Mucosa of rectum (tissue), 2 donors: ENCODE data around the gene EHF.

Experiments
- H3K27ac ChIP-seq, 2 donors: one replicate each; pipeline ENCODE4 v1.7.0; 2013; ENCODE audit warnings: inconsistent platforms in 2 of 2, low read depth in 2 of 2, low read length in 2 of 2
- H3K27me3 ChIP-seq, 2 donors: one replicate each; pipeline ENCODE4 v1.7.0; 2013; ENCODE audit warnings: low read length in 2 of 2; ENCODE audit not compliant: control insufficient read depth in 2 of 2, insufficient read depth in 2 of 2
- H3K36me3 ChIP-seq, 2 donors: one replicate each; pipeline ENCODE4 v1.7.0; 2013; ENCODE audit warnings: low read length in 2 of 2; ENCODE audit not compliant: control insufficient read depth in 2 of 2, insufficient read depth in 2 of 2
- H3K4me1 ChIP-seq, 2 donors: one replicate each; pipeline ENCODE4 v1.7.0; 2013; ENCODE audit warnings: low read length in 2 of 2, mild to moderate bottlenecking in 1 of 2; ENCODE audit not compliant: control insufficient read depth in 2 of 2, insufficient read depth in 2 of 2
- H3K4me3 ChIP-seq, 2 donors: one replicate each; pipeline ENCODE4 v1.7.0; 2013; ENCODE audit warnings: low read length in 2 of 2
- H3K9ac ChIP-seq, 2 donors: one replicate each; pipeline ENCODE4 v1.7.0; 2013; ENCODE audit warnings: low read length in 2 of 2, low read depth in 1 of 2, mild to moderate bottlenecking in 1 of 2
- H3K9me3 ChIP-seq, 2 donors: one replicate each; pipeline ENCODE4 v1.7.0; 2013; ENCODE audit warnings: low read length in 2 of 2; ENCODE audit not compliant: control insufficient read depth in 2 of 2
- donor health status: healthy.
- donor health status: Normal muscosa, but diverticular disease.

The EHF gene

GRCh38 chr11:34620820-34621792, at the start of gene EHF:
TSS of gene EHF (plus strand) at chr11:34621093. CDS start at chr11:34642631, 21,538 bp downstream.
- Histone ChIP-seq H3K9ac (peak within 1 kb of the TSS; percentile 79 to 90), H3K4me3 (peak within 1 kb of the TSS; percentile 74 to 77), H3K27ac (peak within 1 kb of the TSS; percentile 90 to 92), H3K4me1 (peaks cover 18 to 20% of the 10 kb centered on the region in 2 donors), H3K36me3 (no peaks in the 10 kb centered on the region), H3K27me3 (no peaks in the 10 kb centered on the region), H3K9me3 (no peaks in the 10 kb centered on the region)

- Histone ChIP-seq H3K4me3 (no peak overlapping the region), H3K27ac (no peak overlapping the region), H3K9ac (no peak overlapping the region), H3K4me1 (no peaks in the 10 kb centered on the region), H3K36me3 (no peaks in the 10 kb centered on the region), H3K9me3 (no peaks in the 10 kb centered on the region), H3K27me3 (peaks cover 0 to 2% of the 10 kb centered on the region in 2 donors)
These were observed 47.4 kb upstream of the EHF start for GRCh38 chr11:34573537-34573936.

- H3K4me1 ChIP-seq = no peaks in the 10 kb centered on the region
- H3K27me3 ChIP-seq = peaks cover 0 to 2% of the 10 kb centered on the region in 2 donors
- no peaks in the 10 kb centered on the region for H3K9me3 ChIP-seq
- H3K4me3 ChIP-seq = no peak overlapping the region
- H3K27ac ChIP-seq = no peak overlapping the region
- no peak overlapping the region for H3K9ac ChIP-seq
- no peaks in the 10 kb centered on the region for H3K36me3 ChIP-seq
These were observed 45.6 kb upstream of the EHF start for GRCh38 chr11:34575261-34575660.

GRCh38 chr11:34575671-34576070, 45.2 kb upstream of the EHF start:
- H3K9ac ChIP-seq = no peak overlapping the region
- no peaks in the 10 kb centered on the region for H3K9me3 ChIP-seq
- H3K4me1 ChIP-seq = no peaks in the 10 kb centered on the region
- no peak overlapping the region for H3K4me3 ChIP-seq
- H3K27ac ChIP-seq = no peak overlapping the region
- H3K36me3 ChIP-seq = no peaks in the 10 kb centered on the region
- H3K27me3 ChIP-seq = no peaks in the 10 kb centered on the region

GRCh38 chr11:34576331-34576730, 44.6 kb upstream of the EHF start:
- Histone ChIP-seq H3K36me3 (no peaks in the 10 kb centered on the region), H3K9me3 (no peaks in the 10 kb centered on the region), H3K4me1 (no peaks in the 10 kb centered on the region), H3K27ac (no peak overlapping the region), H3K27me3 (no peaks in the 10 kb centered on the region), H3K9ac (no peak overlapping the region), H3K4me3 (no peak overlapping the region)

- no peak overlapping the region for H3K27ac ChIP-seq
- no peak overlapping the region for H3K4me3 ChIP-seq
- H3K9ac ChIP-seq = no peak overlapping the region
- peaks cover 0 to 12% of the 10 kb centered on the region in 2 donors for H3K4me1 ChIP-seq
- no peaks in the 10 kb centered on the region for H3K36me3 ChIP-seq
- no peaks in the 10 kb centered on the region for H3K27me3 ChIP-seq
- H3K9me3 ChIP-seq = no peaks in the 10 kb centered on the region
These were observed 37.1 kb upstream of the EHF start for GRCh38 chr11:34583818-34584217.

- Histone ChIP-seq H3K27me3 (no peaks in the 10 kb centered on the region), H3K27ac (no peak overlapping the region), H3K4me1 (peaks cover 2 to 12% of the 10 kb centered on the region in 2 donors), H3K4me3 (no peak overlapping the region), H3K36me3 (no peaks in the 10 kb centered on the region), H3K9me3 (no peaks in the 10 kb centered on the region), H3K9ac (no peak overlapping the region)
These were observed 35.6 kb upstream of the EHF start for GRCh38 chr11:34585304-34585734.

GRCh38 chr11:34585735-34586487, 35.0 kb upstream of the EHF start:
- Histone ChIP-seq H3K4me3 (peak overlapping the region; percentile 20 to 21), H3K9me3 (no peaks in the 10 kb centered on the region), H3K4me1 (peaks cover 2 to 12% of the 10 kb centered on the region in 2 donors), H3K9ac (peak overlapping the region in 1 of 2 donors; percentile 49), H3K27me3 (no peaks in the 10 kb centered on the region), H3K36me3 (no peaks in the 10 kb centered on the region), H3K27ac (peak overlapping the region in 1 of 2 donors; percentile 12)

- Histone ChIP-seq H3K9me3 (no peaks in the 10 kb centered on the region), H3K4me1 (peaks cover 2 to 12% of the 10 kb centered on the region in 2 donors), H3K4me3 (peak overlapping the region; percentile 20 to 21), H3K27ac (no peak overlapping the region), H3K36me3 (no peaks in the 10 kb centered on the region), H3K9ac (peak overlapping the region in 1 of 2 donors; percentile 27), H3K27me3 (no peaks in the 10 kb centered on the region)
These were observed 34.2 kb upstream of the EHF start for GRCh38 chr11:34586488-34587281.
